IPS-18c (cell line): ENCODE data around the gene L3MBTL2.
"Not testable (repeated sequence)": the region's sequence is repeated elsewhere in the genome, so short reads cannot be mapped to it uniquely, and the experiment has no call there.

Experiments
- H3K4me3 ChIP-seq: 2 replicates; pipeline ENCODE4 v1.7.0; 2013; ENCODE audit warnings: low read depth, mild to moderate bottlenecking, low read length, moderate library complexity; ENCODE audit not compliant: insufficient read depth
- H3K9me3 ChIP-seq: one replicate; pipeline ENCODE4 v1.6.1; 2013; ENCODE audit warnings: mild to moderate bottlenecking, low read length, moderate library complexity; ENCODE audit not compliant: control insufficient read depth, insufficient read depth

L3MBTL2 gene

GRCh38 chr22:41250127-41250526, 45.0 kb downstream of the L3MBTL2 start:
- no peak overlapping the region for H3K4me3 ChIP-seq
- H3K9me3 ChIP-seq = no peaks in the 10 kb centered on the region

- Histone ChIP-seq H3K4me3 (no peak overlapping the region), H3K9me3 (no peaks in the 10 kb centered on the region)
These were observed 47.3 kb downstream of the L3MBTL2 start for GRCh38 chr22:41252365-41252764.

- no peaks in the 10 kb centered on the region for H3K9me3 ChIP-seq
- H3K4me3 ChIP-seq = no peak overlapping the region
These were observed 49.1 kb downstream of the L3MBTL2 start for GRCh38 chr22:41254230-41254629.

GRCh38 chr22:41256254-41257253, 51.4 kb downstream of the L3MBTL2 start:
- no peaks in the 10 kb centered on the region for H3K9me3 ChIP-seq
- H3K4me3 ChIP-seq = no peak overlapping the region

GRCh38 chr22:41257696-41258095, 52.6 kb downstream of the L3MBTL2 start:
- no peak overlapping the region for H3K4me3 ChIP-seq

GRCh38 chr22:41259756-41260155, 54.6 kb downstream of the L3MBTL2 start:
- not testable (repeated sequence) for H3K9me3 ChIP-seq, H3K4me3 ChIP-seq

More at GRCh38 chr22:41257696-41258095, 52.6 kb downstream of the L3MBTL2 start:
- H3K9me3 ChIP-seq = no peaks in the 10 kb centered on the region

GRCh38 chr22:41260871-41261270, 55.8 kb downstream of the L3MBTL2 start:
- Histone ChIP-seq H3K4me3 (no peak overlapping the region), H3K9me3 (no peaks in the 10 kb centered on the region)

GRCh38 chr22:41261541-41262249, 56.6 kb downstream of the L3MBTL2 start:
- H3K9me3 ChIP-seq = no peaks in the 10 kb centered on the region

GRCh38 chr22:41262250-41262765, 57.2 kb downstream of the L3MBTL2 start:
- H3K4me3 ChIP-seq = no peak overlapping the region
- H3K9me3 ChIP-seq = no peaks in the 10 kb centered on the region

More at GRCh38 chr22:41261541-41262249, 56.6 kb downstream of the L3MBTL2 start:
- no peak overlapping the region for H3K4me3 ChIP-seq

GRCh38 chr22:41263704-41264103, 58.6 kb downstream of the L3MBTL2 start:
- H3K4me3 ChIP-seq = no peak overlapping the region
- H3K9me3 ChIP-seq = no peaks in the 10 kb centered on the region

- Histone ChIP-seq H3K4me3 (no peak overlapping the region), H3K9me3 (no peaks in the 10 kb centered on the region)
These were observed 59.4 kb downstream of the L3MBTL2 start for GRCh38 chr22:41264408-41264941.

- H3K9me3 ChIP-seq = no peaks in the 10 kb centered on the region
- no peak overlapping the region for H3K4me3 ChIP-seq
These were observed 62.8 kb downstream of the L3MBTL2 start for GRCh38 chr22:41267958-41268357.

GRCh38 chr22:41271787-41272186, 66.7 kb downstream of the L3MBTL2 start:
- Histone ChIP-seq H3K4me3 (no peak overlapping the region), H3K9me3 (no peaks in the 10 kb centered on the region)

- Histone ChIP-seq H3K4me3 (no peak overlapping the region), H3K9me3 (no peaks in the 10 kb centered on the region)
These were observed 68.0 kb downstream of the L3MBTL2 start for GRCh38 chr22:41273128-41273527.

- Histone ChIP-seq H3K9me3 (no peaks in the 10 kb centered on the region), H3K4me3 (no peak overlapping the region)
These were observed 69.7 kb downstream of the L3MBTL2 start for GRCh38 chr22:41274856-41275255.

- Histone ChIP-seq H3K4me3 (no peak overlapping the region; the same call in 1 of the 2 replicates), H3K9me3 (no peaks in the 10 kb centered on the region)
These were observed 75.0 kb downstream of the L3MBTL2 start for GRCh38 chr22:41280065-41280464.

- no peaks in the 10 kb centered on the region for H3K9me3 ChIP-seq
These were observed 75.7 kb downstream of the L3MBTL2 start for GRCh38 chr22:41280854-41281253.

More at GRCh38 chr22:41280854-41281253, 75.7 kb downstream of the L3MBTL2 start:
- H3K4me3 ChIP-seq = no peak overlapping the region
